Measurements from ENCODE around the gene MAOA. TPM values are rescaled to one million over a fixed set of nuclear protein-coding genes. Genes with fewer than 3 reads are reported as not detected.

MAOA gene
- total RNA-seq, 4 donors from 2014 or later = 299 to 636 (median 361) TPM

- H3K9me3 ChIP-seq = no peaks in the 10 kb centered on the region
- no peaks in the 10 kb centered on the region for H3K4me1 ChIP-seq
- DNase-seq (ENCODE audit: extremely low spot score) = no peak
- H3K4me3 ChIP-seq = no peak overlapping the region
- no peaks in the 10 kb centered on the region for H3K27me3 ChIP-seq
- intact Hi-C loops (cut with DNase I) = no loop called here
- H3K36me3 ChIP-seq = no peaks in the 10 kb centered on the region
- 78% methylated on average over 3 of the region's 3 CpGs for WGBS
- H3K27ac ChIP-seq (replicated peaks in 1 of 4) = no peak overlapping the region
- TF ChIP-seq EP300 (IDR thresholded peaks at IDR 0.05) (no peak), POLR2A (IDR thresholded peaks at IDR 0.05; ENCODE audit: low read depth) (no peak), CTCF (IDR thresholded peaks at IDR 0.05) (no peak), POLR2AphosphoS5 (IDR thresholded peaks at IDR 0.05) (no peak)
These were observed 22.3 kb upstream of the MAOA start for GRCh38 chrX:43633757-43634156.

- WGBS = 84% methylated on average over 5 of the region's 5 CpGs
- Histone ChIP-seq H3K9me3 (no peaks in the 10 kb centered on the region), H3K27ac (replicated peaks in 1 of 4) (no peak overlapping the region), H3K4me1 (peaks cover 0 to 9% (median 1%) of the 10 kb centered on the region in 4 donors), H3K4me3 (no peak overlapping the region), H3K27me3 (no peaks in the 10 kb centered on the region), H3K36me3 (no peaks in the 10 kb centered on the region)
- DNase-seq (ENCODE audit: extremely low spot score) = no peak
- no peak for TF ChIP-seq EP300 (IDR thresholded peaks at IDR 0.05)
- no peak for TF ChIP-seq CTCF (IDR thresholded peaks at IDR 0.05)
- TF ChIP-seq POLR2AphosphoS5 (IDR thresholded peaks at IDR 0.05) = no peak
- TF ChIP-seq POLR2A (IDR thresholded peaks at IDR 0.05; ENCODE audit: low read depth) = no peak
- intact Hi-C loops (cut with DNase I) = no loop called here
These were observed 15.6 kb upstream of the MAOA start for GRCh38 chrX:43640482-43640881.

GRCh38 chrX:43641691-43642090 is 14.4 kb upstream of the MAOA start:
- Histone ChIP-seq H3K27me3 (no peaks in the 10 kb centered on the region), H3K36me3 (no peaks in the 10 kb centered on the region), H3K4me1 (peaks cover 0 to 9% (median 1%) of the 10 kb centered on the region in 4 donors), H3K4me3 (no peak overlapping the region), H3K9me3 (no peaks in the 10 kb centered on the region), H3K27ac (replicated peaks in 1 of 4) (no peak overlapping the region)
- DNase-seq (ENCODE audit: extremely low spot score) = no peak
- no peak for TF ChIP-seq POLR2AphosphoS5 (IDR thresholded peaks at IDR 0.05)
- no peak for TF ChIP-seq CTCF (IDR thresholded peaks at IDR 0.05)
- TF ChIP-seq EP300 (IDR thresholded peaks at IDR 0.05) = no peak
- no peak for TF ChIP-seq POLR2A (IDR thresholded peaks at IDR 0.05; ENCODE audit: low read depth)
- intact Hi-C loops (cut with DNase I) = no loop called here

- no peak for TF ChIP-seq POLR2AphosphoS5 (IDR thresholded peaks at IDR 0.05)
- no peak for TF ChIP-seq EP300 (IDR thresholded peaks at IDR 0.05)
- no peak for TF ChIP-seq CTCF (IDR thresholded peaks at IDR 0.05)
- no peak for TF ChIP-seq POLR2A (IDR thresholded peaks at IDR 0.05; ENCODE audit: low read depth)
- no peaks in the 10 kb centered on the region for H3K36me3 ChIP-seq
- no peaks in the 10 kb centered on the region for H3K27me3 ChIP-seq
- no peak overlapping the region for H3K27ac ChIP-seq (replicated peaks in 1 of 4)
- H3K9me3 ChIP-seq = no peaks in the 10 kb centered on the region
- 96% methylated on average over 1 of the region's 1 CpG for WGBS
- DNase-seq (ENCODE audit: extremely low spot score) = no peak
- no peak overlapping the region for H3K4me3 ChIP-seq
- peaks cover 0 to 9% (median 1%) of the 10 kb centered on the region in 4 donors for H3K4me1 ChIP-seq
- intact Hi-C loops (cut with DNase I) = no loop called here
These were observed 12.9 kb upstream of the MAOA start for GRCh38 chrX:43643201-43643600.

- H3K36me3 ChIP-seq = no peaks in the 10 kb centered on the region
- intact Hi-C loops (cut with DNase I) = no loop called here
- DNase-seq (ENCODE audit: extremely low spot score) = no peak
- TF ChIP-seq POLR2A (IDR thresholded peaks at IDR 0.05; ENCODE audit: low read depth) (no peak), CTCF (IDR thresholded peaks at IDR 0.05) (no peak)
- H3K4me1 ChIP-seq = peaks cover 0 to 9% (median 1%) of the 10 kb centered on the region in 4 donors
- no peak overlapping the region for H3K27ac ChIP-seq (replicated peaks in 1 of 4)
- no peaks in the 10 kb centered on the region for H3K9me3 ChIP-seq
- H3K27me3 ChIP-seq = no peaks in the 10 kb centered on the region
- H3K4me3 ChIP-seq = no peak overlapping the region
These were observed 12.4 kb upstream of the MAOA start for GRCh38 chrX:43643662-43644061.

Data from esophagus muscularis mucosa (tissue), 4 donors.